ENCODE data around the gene ST8SIA4. TPM values are rescaled to one million over a fixed set of nuclear protein-coding genes. Genes with fewer than 3 reads are reported as not detected.

Gene ST8SIA4
- polyA plus RNA-seq, 1 experiment: not detected

GRCh38 chr5:100760688-100761087 is 142.4 kb downstream of the ST8SIA4 start:
- POLR2A ChIA-PET: no interaction called here
- DNase-seq (ENCODE audit: low read depth): no peak

GRCh38 chr5:100758780-100759179 is 144.3 kb downstream of the ST8SIA4 start:
- H3K27me3 ChIP-seq (ENCODE audit: control insufficient read depth, insufficient read depth, low read length): no peaks in the 10 kb centered on the region
- ChIA-PET POLR2A (no interaction called here), CTCF (no interaction called here)
- H3K36me3 ChIP-seq (ENCODE audit: control insufficient read depth, insufficient read depth, low read length): no peaks in the 10 kb centered on the region
- DNase-seq (ENCODE audit: low read depth): no peak
- H3K4me3 ChIP-seq (ENCODE audit: low read depth, low read length): no peak overlapping the region
- no peak for TF ChIP-seq CTCF (IDR thresholded peaks at IDR 0.05; ENCODE audit: insufficient read depth, low read depth, low read length)

More at GRCh38 chr5:100760688-100761087, 142.4 kb downstream of the ST8SIA4 start:
- CTCF ChIA-PET: interaction anchor here (0.6 kb wide), 1 partner anchor 46 kb away, joined by 3 read pairs; no protein-coding TSS in a partner anchor
- Histone ChIP-seq H3K27me3 (ENCODE audit: control insufficient read depth, insufficient read depth, low read length) (no peaks in the 10 kb centered on the region), H3K4me3 (ENCODE audit: low read depth, low read length) (no peak overlapping the region), H3K36me3 (ENCODE audit: control insufficient read depth, insufficient read depth, low read length) (no peaks in the 10 kb centered on the region)
- TF ChIP-seq CTCF (IDR thresholded peaks at IDR 0.05; ENCODE audit: insufficient read depth, low read depth, low read length): no peak

- no peak for TF ChIP-seq CTCF (IDR thresholded peaks at IDR 0.05; ENCODE audit: insufficient read depth, low read depth, low read length)
- ChIA-PET POLR2A (no interaction called here), CTCF (no interaction called here)
- Histone ChIP-seq H3K4me3 (ENCODE audit: low read depth, low read length) (no peak overlapping the region), H3K27me3 (ENCODE audit: control insufficient read depth, insufficient read depth, low read length) (no peaks in the 10 kb centered on the region), H3K36me3 (ENCODE audit: control insufficient read depth, insufficient read depth, low read length) (no peaks in the 10 kb centered on the region)
- no peak for DNase-seq (ENCODE audit: low read depth)
These were observed 144.8 kb downstream of the ST8SIA4 start for GRCh38 chr5:100758306-100758705.

- H3K27me3 ChIP-seq (ENCODE audit: control insufficient read depth, insufficient read depth, low read length): no peaks in the 10 kb centered on the region
- no peak for TF ChIP-seq CTCF (IDR thresholded peaks at IDR 0.05; ENCODE audit: insufficient read depth, low read depth, low read length)
- CTCF ChIA-PET: no interaction called here
- POLR2A ChIA-PET: no interaction called here
- no peak for DNase-seq (ENCODE audit: low read depth)
- no peaks in the 10 kb centered on the region for H3K36me3 ChIP-seq (ENCODE audit: control insufficient read depth, insufficient read depth, low read length)
- H3K4me3 ChIP-seq (ENCODE audit: low read depth, low read length): no peak overlapping the region
These were observed 145.5 kb downstream of the ST8SIA4 start for GRCh38 chr5:100757618-100758017.

Small RNA genes lying within 50 kb of the gene (small RNA-seq; reads per million reads assigned to genes)
- not detected for gene MIR548P (ENCODE audit: insufficient read length, low read depth, low replicate concordance)

Measured in BJ (cell line).